Fibroblast of upper back skin (primary cell): ENCODE data around the gene BICD1.

ENCODE experiments used
- DNase-seq: peaks from one replicate; pipeline ENCODE4 v3.0.0-alpha.2; 2013

Gene BICD1

DNA sequence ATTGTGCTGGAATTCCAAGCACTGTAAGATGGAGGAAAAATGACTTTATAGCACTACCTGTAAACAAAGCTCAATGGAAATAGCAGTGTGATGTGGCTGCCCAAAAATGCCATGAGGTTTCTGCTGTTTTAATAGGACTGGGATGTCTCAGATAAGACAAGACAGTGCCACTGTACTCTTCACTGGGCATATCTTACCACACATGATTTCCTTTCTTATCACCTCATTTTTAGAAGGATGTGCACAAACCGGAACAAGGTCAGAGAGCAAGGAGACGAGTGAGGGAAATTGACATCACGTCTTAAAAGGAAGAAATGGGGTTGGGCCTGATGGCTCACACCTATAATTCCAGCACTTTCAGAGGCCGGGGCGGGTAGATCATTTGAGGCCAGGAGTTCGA lies 254.3 kb downstream of the BICD1 start:
- no peak for DNase-seq

DNA sequence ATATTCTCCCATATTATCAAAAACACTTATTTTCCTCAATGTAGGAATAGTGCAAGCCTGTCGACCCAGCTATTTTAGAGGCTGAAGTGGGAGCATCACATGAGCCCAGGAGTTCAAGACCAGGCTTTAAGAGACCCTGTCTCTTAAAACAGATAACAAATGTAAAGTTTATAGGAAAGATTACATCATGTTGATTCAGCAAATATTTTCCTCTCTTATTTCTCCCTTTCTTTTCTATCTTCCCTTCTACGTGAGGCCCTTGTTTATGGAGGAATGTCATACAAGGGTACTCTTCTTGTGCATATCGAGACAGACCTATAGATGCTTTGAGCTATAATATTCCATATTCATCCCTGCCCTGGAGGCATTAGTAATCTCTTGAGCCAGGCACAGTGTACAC lies 256.2 kb downstream of the BICD1 start:
- DNase-seq = no peak

DNA sequence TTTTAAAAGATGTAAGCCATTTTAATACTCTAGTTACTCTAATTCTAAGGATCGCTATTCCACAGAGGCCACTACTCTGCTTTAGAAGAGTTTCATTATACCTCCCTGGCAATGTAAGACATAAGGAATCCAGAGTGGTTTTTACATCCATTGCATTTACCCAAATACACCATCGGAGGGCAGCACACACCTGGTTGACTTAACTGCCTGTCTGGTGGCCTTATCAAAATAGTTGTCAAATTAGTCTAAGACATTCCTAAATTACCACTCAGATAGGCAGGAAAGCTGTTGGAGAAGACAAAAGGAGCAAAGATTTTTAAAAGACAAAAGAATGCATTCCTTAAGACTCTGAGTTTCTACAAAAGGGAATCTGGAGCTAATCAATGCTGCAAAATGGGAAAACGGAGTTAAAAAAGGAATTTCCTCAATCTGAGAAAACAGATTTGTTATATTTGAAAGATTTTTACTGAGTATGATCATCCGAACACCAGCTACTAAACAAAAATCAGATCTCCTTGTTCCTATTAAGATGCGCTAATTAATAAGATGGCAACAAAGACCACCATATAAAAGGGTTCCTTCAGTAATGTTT lies 258.9 kb downstream of the BICD1 start:
- peak; percentile 79 for DNase-seq

DNA sequence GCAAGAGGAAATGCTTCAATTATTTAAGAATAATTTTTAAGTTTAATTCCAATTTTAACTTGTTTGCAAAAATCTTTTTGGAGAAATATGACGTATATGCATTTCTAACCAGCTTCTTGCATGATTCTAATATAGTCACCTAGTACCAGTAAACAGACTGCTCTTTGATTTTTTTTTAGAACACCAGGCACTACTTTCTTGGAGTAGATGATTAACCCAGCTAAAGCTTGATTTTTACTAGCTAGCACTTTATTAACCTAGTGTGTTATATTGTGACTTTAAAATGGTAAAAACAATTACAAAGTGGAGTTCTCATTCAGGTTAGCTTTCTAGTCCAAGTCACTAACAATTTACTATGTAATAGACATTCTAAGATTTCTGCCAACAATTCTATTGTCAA lies 260.1 kb downstream of the BICD1 start:
- no peak for DNase-seq

DNA sequence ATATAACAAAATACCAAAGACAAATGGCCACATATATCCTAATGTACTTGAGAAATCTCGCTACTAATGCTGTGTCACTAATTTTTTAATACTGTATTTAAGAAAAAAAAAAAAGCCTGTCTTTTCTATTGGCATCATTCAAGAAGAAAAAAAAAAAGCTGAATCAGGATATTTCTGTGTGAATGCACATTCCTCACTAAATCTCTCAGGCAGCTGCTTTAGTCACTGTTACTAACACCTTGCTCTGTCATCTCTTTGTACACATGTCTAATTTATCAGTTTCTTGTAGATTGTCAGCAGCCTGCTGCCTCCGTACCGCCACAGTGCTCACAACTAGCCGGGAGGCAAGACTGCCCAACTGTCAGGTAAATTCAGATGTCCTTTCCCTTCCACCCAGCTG lies 260.7 kb downstream of the BICD1 start:
- no peak for DNase-seq

DNA sequence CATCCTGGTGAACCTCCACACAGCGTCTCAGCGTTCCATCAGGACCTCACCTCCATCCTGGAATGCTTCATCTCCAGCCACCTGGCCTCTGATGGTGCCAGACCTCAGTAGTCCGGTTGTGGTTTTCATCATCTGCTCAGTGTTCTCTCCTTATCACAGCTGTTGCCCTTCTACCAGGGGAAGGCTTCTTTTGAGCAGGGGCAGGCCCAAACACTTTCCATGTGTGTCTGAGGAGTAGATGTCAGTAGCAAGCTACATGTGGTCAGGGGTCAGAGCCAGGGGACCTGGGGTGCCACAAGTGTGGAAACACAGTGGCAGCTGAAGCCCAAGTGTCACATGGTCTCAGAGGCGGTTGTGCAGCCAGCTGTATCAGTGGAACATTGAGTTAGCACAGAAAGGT lies 262.6 kb downstream of the BICD1 start:
- DNase-seq = no peak

DNA sequence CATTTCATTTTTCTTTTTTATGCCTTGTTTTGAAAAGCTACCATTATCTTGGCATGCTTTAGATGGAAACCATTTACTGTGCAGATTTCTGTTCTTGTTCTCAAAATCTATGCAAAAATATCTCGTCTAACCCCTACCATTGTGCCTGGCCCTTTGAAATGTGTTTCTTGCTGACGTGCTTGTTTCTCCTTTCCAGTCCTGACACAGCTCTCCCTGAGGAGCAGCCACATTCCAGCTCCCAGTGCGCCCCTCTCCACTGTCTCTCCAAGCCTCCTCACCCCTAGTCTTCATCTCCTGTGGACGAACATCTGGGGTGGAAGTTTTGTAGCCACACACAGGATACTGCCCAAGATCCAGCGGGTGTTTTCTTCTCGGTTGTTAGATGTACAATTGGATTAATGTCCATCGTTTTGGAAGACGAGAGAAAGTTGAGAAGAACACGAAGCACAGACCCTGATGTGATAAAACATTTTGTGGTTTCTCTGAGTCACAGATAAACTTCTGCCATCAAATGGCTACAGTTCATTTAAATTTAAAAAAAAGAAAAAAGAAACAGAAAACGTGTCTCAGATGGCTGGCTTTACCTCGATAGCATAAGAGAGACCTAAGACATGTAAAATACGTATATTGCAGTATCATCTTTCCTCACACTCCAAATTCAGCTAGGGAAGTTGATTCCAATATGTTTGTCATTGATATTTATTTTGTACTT lies 270.9 kb downstream of the BICD1 start:
- no peak for DNase-seq

DNA sequence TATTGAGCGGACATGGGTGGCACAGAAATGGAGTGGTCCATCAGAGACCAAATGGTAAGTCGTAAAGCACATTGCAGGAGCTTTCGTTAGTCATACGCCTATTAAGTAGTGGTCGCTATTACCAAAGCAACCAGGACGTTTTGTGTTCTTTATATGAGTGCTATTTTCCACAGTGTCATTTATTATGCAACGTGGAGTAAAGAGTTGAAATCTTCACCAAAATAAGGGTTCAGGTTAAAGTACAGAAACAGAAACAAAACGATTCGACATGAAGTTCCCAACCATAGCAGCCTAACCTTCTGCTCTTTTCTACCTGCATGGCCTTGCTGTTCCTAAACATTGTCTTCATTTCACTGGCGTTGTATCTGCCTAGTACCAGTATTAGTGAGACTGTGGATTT lies 272.6 kb downstream of the BICD1 start:
- DNase-seq = no peak

DNA sequence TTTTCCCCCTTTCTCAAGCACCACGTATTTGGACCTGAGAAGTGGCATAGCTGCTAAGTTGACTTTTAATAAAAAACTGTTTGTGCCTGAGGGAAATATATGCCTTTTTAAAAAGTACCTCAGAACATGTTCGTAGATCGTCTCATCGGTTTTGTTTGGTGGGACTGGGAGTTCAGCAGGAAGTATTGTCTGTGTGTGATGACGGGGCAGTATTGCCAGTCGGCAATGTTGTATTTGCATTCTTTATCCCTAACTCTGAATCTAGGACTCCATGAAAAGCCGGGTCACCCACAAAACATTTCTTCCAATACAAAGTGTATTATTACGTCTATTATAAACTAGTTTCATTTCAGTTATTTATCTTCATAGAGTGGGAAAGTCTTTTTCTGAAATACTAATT lies 273.0 kb downstream of the BICD1 start:
- no peak for DNase-seq

DNA sequence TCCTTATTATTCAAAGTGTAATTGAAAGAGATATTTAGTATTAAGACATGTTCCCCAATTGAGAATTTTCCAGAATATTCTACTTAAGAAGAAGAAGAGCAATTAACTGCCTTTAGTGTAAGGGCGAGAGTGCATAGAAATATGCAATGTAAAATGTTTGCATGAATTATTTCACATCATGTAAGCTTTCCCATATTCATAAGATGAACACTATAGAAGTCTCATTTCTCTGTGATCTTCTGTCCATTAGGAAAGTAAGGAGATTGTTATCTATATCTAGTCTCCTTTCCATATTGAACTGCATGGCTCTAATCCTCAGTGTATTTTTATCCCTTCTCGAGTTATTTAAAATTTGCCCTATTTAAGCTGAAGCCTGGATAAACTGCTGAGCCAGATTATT lies 275.6 kb downstream of the BICD1 start:
- DNase-seq = no peak

DNA sequence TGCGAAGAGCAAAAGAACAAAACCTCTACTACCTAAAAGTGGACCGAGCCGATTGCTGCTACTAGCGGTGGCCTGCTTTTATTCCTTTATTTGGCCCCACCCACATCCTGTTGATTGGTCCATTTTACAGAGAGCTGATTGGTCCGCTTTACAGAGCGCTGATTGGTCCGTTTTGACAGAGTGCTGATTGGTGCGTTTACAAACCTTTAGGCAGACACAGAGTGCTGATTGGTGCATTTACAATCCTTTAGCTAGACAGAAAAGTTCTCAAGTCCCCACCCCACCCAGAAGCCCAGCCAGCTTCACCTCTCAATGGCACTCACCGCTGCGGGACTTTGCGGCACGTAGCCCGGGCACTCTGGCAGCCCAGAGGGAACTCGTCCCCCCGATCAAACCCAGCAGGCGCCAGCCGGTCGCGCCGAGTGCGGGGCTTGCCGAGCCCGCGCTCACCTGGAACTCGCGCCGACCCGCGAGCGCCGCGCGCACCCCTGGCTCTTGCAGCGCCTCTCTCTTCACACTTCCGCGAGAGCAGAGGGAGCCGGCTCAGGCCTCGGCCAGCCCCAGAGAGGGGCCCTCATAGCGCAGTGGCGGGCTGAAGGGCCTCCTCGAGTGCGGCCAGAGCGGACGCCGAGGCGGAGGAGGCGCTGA lies 284.0 kb downstream of the BICD1 start:
- peak; percentile 20 for DNase-seq

DNA sequence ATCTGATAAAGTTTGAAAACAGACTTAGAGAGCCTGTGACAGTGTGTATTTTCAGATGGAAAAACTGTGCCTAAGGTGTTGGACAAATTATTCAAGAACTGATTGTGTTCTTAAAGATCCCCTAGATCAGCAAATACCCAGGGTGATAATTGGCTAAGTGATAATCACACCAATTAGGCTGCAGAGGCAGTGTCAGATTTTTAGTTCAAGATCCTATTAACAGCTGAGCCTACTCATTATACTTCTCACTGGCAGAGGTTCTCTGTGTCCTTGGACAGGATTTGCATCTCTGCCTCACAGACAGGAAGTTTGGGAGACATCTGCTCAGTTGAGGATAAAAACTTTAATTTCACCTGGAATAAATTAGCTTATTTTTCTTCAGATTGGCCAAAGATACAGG lies 288.4 kb downstream of the BICD1 start:
- DNase-seq = no peak

DNA sequence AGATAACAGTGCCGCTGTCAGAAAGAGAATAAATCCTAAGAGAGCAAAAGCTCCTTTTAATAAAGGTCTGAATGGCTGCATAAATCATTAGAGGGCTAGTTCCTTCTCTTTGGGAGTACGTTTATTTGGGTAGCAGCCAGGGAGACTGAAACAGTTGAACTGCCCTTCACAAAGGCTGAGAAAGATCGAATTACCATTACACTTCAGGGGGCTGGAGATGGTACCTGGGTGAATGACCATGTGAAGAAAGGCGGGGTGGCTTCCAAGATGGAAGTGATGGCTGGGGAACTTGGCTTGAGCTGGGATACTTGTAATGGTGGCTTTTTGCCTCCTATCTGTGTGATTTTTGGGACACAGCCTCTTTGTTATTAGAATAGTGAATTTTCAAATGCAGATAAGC lies 291.0 kb downstream of the BICD1 start:
- DNase-seq = no peak

DNA sequence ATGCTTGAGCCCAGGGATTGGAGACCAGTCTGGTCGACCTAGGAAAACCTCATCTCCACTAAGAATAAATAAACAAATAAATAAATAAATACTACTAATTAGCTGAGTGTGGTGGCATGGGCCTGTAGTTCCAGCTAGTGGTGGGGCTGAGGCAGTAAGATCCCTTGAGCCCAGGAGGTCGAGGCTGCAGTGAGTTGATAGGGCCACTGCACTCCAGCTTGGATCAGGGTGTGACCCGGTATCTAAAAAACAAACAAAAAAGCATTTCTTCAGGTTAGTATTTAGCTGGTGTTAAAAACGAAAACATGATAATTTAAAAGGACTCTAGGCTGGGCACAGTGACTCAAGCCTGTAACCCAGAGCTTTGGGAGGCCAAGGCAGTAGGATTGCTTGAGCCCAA lies 291.5 kb downstream of the BICD1 start:
- no peak for DNase-seq

DNA sequence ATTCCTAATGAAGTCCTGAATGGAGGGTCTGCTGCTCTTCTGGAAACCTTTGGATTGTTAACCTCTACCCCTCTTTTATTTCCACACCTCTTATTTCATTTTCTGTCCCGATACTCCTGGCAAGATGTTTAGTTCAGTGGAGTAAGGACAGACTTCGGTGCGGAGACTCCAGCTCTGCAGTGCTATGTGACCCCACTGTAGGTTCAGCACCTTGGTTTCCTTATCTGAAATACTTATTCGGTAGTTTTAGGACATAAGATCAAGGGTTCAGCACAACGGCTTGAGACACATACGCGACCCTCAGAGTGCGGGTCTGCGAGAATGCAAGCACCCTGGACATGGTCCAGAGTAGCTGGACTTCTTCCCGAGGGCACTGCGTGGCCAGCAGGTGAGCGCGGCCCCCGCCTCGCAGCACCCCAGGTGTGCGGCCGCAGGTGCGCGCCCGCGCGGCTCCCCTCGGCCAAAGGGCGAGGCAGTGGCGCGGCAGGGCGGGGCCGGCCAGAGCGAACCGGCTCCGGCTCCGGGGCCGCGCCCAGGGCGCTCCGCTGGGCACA lies 292.2 kb downstream of the BICD1 start:
- no peak for DNase-seq

DNA sequence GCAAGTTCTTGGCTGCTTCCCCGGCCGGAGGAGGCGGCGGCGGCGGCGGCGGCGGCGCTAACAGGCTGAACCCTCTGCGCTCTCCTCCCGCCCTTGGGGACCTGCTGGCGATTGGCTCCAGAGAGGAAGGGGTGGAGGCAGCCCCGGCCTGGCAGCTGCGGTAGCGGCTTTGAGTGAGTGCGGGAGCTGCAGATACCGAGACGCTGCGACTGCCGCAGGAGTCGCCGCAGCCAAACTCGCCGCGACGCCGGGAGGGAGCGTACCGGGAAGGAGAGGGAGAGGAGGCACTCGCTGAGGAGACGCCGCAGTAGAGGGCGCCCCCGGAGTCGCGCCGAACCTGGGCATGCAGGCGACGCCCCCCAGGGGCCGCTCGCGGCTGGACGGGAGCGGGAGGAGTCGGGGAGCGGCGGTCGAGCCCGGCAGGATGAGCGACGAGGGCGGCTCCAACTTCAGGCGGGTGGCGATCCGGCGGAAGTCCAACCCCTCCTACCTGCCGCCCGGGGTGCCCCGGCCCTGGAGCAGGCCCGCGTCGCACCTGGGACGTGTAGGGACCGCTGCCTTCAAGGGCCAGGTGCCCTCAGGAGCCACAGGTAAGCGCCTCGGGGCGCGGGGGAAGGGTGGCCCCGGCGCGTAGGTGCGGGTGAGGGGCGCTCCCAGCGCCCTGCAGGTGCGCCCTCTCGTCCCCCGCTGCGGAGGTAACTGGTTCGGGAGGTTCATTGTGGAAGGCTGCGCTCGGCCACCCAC lies 292.9 kb downstream of the BICD1 start, which contains the start of gene FGD4:
Gene FGD4, plus strand, starts transcription at position 189 of the 744 bp plus-strand sequence.
- peak; percentile 54 for DNase-seq

DNA sequence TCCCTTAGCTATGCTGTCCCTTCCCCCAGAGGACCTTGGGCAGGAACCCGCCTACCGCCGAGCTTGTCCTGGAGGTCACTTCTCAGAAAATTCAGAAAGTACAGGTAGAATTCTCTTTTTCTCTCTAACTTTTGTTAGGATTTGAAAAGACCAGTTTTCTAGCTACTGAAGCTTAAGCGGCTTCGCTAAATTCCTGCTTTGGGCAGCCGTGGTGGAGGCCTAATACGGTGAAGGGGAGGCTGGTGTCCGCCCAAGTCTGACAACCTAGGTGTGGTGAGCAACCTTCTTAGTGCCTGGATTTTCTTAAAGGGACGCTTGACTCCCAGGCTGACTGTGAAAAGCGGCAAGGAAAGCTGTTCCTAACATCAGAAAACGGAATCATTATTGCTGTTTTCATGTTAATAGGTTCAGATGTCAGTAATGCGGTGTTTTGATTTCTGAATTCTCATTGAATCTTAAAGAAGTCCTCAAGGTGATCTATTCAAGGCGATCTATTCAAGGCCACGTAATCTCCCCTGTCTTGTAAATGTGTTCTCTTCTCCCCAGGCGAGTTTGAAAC lies 293.5 kb downstream of the BICD1 start:
- DNase-seq = no peak

DNA sequence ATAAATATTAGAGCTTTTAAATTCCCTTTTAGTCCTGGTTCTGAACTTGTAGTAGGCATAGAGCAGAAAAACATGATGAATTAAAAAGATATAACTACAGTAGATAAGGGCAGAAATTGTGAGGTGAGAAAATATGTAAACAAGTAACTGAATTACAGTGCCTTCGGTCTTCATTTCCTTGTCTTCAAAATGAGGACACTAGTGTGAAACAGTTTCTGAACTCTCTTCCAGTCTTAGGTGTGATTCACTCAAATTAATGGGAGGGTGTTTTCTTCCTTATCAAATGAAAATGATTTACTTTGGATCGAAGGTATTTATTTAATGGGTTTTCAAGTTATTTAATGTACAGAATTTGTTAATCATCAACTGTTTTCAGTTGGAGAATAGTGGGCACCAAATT lies 294.2 kb downstream of the BICD1 start:
- DNase-seq = no peak

DNA sequence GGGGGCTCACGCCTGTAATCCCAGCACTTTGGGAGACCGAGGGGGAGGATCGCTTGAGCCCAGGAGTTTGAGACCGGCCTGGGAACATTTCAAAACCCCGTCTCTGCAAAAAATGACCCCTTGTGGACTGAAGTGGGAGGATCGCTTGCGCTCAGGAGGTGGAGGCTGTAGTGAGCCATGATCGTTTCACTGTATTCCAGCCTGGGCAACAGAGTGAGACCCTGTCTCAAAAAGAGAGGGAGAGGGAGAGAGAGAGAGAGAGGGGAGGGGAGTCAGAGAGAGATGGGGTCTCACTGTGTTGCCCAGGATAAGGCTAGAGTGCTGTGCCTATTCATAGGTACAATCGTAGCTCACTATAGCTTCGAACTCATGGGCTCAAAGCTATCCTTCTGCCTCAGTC lies 295.5 kb downstream of the BICD1 start:
- no peak for DNase-seq

DNA sequence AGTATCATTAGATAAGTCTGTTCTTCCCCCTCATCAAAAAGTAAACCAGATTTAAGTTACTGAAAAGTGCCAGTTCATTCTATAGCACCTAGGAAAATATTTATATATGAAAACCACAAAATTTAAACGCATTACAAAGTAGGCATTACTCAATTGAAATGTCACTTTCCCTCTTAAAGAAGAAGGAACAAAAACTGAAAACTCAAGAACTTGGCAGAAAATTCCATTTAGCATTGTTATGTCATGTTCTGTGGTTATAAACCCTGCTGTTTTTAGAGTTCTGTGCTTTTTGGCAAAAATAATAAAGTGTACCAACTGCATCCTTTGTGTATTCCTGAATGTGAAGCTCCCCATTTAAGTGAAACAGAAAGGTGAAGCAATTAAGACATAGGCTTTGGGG lies 296.3 kb downstream of the BICD1 start:
- no peak for DNase-seq

DNA sequence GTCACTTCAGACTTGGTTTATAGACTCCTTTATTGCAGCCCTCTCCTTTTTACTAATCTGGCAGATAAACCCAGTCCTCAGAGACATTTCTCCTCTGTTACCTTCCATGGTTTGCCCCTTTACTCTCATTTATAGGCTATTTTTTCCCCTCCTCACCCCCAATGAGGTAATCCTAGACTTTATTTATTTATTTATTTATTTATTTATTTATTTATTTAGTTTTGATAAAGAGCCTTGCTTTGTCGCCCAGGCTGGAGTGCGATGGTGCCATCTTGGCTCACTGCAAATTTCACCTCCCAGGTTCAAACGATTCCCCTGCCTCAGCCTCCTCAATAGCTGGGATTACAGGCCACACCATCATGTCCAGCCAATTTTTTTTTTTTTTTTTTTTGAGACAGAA lies 301.1 kb downstream of the BICD1 start:
- DNase-seq = no peak

DNA sequence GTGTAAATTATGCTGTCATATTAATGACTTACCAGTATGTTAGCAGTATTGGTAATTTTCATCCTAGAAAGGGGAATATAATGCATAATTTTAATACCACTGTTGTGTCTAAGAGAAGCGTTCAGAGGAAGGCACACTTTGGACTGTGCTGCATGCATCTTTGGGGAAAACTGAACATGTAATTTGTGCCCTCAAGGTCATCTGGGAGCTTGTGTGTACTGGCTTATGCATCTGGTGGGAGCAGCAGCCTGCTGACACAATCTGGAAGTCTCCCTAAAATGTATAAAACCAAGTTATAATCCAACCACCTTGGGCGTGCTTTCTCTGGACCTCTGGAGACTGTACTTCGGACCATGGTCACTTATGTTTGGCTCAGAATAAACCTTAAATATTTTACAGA lies 306.8 kb downstream of the BICD1 start:
- no peak for DNase-seq

DNA sequence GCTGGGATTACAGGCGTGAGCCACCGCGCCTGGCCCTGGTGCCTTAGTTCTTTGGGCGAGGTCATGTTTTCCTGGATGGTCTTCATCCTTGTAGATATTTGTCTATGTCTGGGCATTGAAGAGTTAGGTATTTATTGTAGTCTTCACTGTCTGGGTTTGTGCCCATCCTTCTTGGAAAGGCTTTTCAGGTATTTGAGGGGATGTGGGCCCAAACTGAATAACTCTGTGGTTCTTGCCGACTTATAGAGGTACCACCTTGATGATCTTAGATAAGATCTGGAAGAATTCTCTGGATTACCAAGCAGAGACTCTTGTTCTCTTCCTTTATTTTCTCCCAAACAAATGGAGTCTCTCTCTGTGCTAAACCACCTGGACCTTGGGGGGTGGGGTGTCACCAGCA lies 311.6 kb downstream of the BICD1 start:
- DNase-seq = no peak
